Lung (tissue), 12 donors: Measurements from ENCODE around the gene NFATC2. TPM values are rescaled to one million over a fixed set of nuclear protein-coding genes. Genes with fewer than 3 reads are reported as not detected.

ENCODE experiments used
- ATAC-seq: fragments of 200-7000 bp; cut with Tn5 transposase; one replicate; pipeline ENCODE4 v1.9.1; 2020; ENCODE audit warnings: moderate number of reproducible peaks; ENCODE audit not compliant: insufficient read depth, low FRiP score
- DNase-seq, 3 donors: peaks; one replicate each; pipeline ENCODE4 v3.0.0-alpha.2; 2013 to 2017
- H3K27ac ChIP-seq, 2 donors: one replicate each; pipeline ENCODE4 v1.5.1; 2013; ENCODE audit warnings: mild to moderate bottlenecking in 2 of 2, moderate library complexity in 2 of 2, control low read depth in 1 of 2, inconsistent platforms in 1 of 2, low read depth in 1 of 2, low read length in 1 of 2
- H3K27me3 ChIP-seq, 3 donors: one replicate each; pipeline ENCODE4 v1.5.1; 2013; ENCODE audit warnings: low read length in 2 of 3; ENCODE audit not compliant: control insufficient read depth in 3 of 3, insufficient read depth in 3 of 3
- H3K36me3 ChIP-seq, 4 donors: one replicate each; pipeline ENCODE4 v1.5.1; 2013; ENCODE audit warnings: low read length in 4 of 4, mild to moderate bottlenecking in 1 of 4, moderate library complexity in 1 of 4; ENCODE audit not compliant: control insufficient read depth in 4 of 4, insufficient read depth in 4 of 4
- H3K4me1 ChIP-seq, 5 donors: one replicate each; pipeline ENCODE4 v1.5.1; 2013; ENCODE audit warnings: low read length in 5 of 5, mild to moderate bottlenecking in 2 of 5, moderate library complexity in 1 of 5; ENCODE audit not compliant: control insufficient read depth in 5 of 5, insufficient read depth in 5 of 5
- H3K4me3 ChIP-seq: one replicate; pipeline ENCODE4 v1.5.1; 2013; ENCODE audit warnings: mild to moderate bottlenecking, control low read depth, moderate library complexity
- H3K9ac ChIP-seq, 2 donors: one replicate each; pipeline ENCODE4 v1.5.1; 2013; ENCODE audit warnings: low read length in 2 of 2, control low read depth in 1 of 2; ENCODE audit not compliant: insufficient read depth in 1 of 2
- H3K9me3 ChIP-seq, 4 donors: one replicate each; pipeline ENCODE4 v1.5.1; 2013; ENCODE audit warnings: low read length in 3 of 4, mild to moderate bottlenecking in 1 of 4, moderate library complexity in 1 of 4; ENCODE audit not compliant: control insufficient read depth in 4 of 4, insufficient read depth in 3 of 4
- WGBS, 2 donors: extraction: QIAGEN DNeasy Blood & Tissue Kit; methylation state at CpG; one replicate each; pipeline ENCODE4 v1.1.7; 2013; 5-methylcytosine and 5-hydroxymethylcytosine counted together
- polyA plus RNA-seq, 2 donors: library from polyadenylated mRNA; stranded (reverse); fragments of 200-250 nt; gene quantifications; one replicate each; pipeline ENCODE4 v1.2.1, GENCODE V29; 2013
- total RNA-seq, 2 donors: library from RNA; depleted of rRNA in 1 of 2; stranded (reverse); fragments of >200 nt in 1 of 2; gene quantifications; one replicate each; pipeline ENCODE4 v1.2.1, GENCODE V29; 2014 to 2021
- TF ChIP-seq, protein P1 (sequence below): IDR thresholded peaks from 2 replicates; pipeline ENCODE4 v1.5.1; 2012; ENCODE audit warnings: mild to moderate bottlenecking; ENCODE audit errors: control extremely low read depth, extremely low read depth
- donor health status: control.
- donor health status: control.
- donor health status: Bipolar disorder and iron deficiency.
- donor health status: healthy.
- donor health status: DM: yes; HTN: yes; CAD: no.

Gene NFATC2
- total and polyA plus RNA-seq, 4 donors: 1.3 to 8.7 (median 4.7) TPM

DNA sequence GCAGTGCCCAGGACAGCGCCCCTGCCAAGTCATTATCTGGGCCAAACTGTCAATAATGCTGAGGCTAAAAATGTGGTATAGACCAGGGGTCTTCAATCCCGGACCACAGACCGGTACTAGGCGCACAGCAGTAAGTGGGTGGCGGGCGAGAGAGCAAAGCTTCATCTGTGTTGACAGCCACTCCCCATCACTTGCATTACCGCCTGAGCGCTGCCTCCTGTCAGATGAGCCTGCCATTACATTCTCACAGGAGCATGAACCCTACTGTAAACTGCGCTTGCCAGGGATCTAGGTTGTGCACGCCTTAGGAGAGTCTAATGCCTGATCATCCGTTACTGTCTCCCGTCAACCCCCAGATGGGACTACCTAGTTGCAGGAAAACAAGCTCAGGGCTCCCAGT lies 91.0 kb downstream of the NFATC2 start:
- H3K27me3 ChIP-seq: no peaks in the 10 kb centered on the region
- no peaks in the 10 kb centered on the region for H3K9me3 ChIP-seq
- TF ChIP-seq, protein P1, sequence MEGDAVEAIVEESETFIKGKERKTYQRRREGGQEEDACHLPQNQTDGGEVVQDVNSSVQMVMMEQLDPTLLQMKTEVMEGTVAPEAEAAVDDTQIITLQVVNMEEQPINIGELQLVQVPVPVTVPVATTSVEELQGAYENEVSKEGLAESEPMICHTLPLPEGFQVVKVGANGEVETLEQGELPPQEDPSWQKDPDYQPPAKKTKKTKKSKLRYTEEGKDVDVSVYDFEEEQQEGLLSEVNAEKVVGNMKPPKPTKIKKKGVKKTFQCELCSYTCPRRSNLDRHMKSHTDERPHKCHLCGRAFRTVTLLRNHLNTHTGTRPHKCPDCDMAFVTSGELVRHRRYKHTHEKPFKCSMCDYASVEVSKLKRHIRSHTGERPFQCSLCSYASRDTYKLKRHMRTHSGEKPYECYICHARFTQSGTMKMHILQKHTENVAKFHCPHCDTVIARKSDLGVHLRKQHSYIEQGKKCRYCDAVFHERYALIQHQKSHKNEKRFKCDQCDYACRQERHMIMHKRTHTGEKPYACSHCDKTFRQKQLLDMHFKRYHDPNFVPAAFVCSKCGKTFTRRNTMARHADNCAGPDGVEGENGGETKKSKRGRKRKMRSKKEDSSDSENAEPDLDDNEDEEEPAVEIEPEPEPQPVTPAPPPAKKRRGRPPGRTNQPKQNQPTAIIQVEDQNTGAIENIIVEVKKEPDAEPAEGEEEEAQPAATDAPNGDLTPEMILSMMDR: no peak
- WGBS, 2 donors: 95 to 97% methylated on average over 12 of the region's 12 CpGs
- ATAC-seq (no peak), DNase-seq (no peak)
- peaks cover 0 to 12% (median 1%) of the 10 kb centered on the region in 4 donors for H3K36me3 ChIP-seq
- no peak overlapping the region for H3K9ac ChIP-seq
- peaks cover 4 to 19% (median 7%) of the 10 kb centered on the region in 5 donors for H3K4me1 ChIP-seq
- no peak overlapping the region for H3K27ac ChIP-seq
- H3K4me3 ChIP-seq: no peak overlapping the region

DNA sequence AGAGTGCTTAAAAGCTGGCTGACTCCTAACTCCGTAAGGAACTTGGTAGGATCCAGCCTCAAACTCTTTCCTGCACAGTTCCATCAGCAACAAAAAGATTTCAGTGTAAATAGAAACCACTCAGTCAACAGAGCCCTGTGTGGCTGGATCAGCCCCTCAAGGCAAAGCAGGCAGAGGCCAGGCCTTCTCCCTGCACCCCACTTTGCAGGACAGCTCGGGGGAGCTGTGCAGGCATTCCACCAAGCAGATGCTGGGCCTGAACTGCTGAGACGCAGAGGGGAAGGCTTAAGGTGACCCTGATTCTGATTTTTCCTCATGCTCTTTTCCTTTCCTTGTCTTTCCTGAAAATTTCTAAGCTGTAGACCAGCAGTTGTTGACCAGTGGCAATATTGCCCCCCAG lies 91.5 kb downstream of the NFATC2 start:
- no peak for ATAC-seq
- H3K27me3 ChIP-seq: no peaks in the 10 kb centered on the region
- TF ChIP-seq, protein P1: no peak
- H3K36me3 ChIP-seq: peaks cover 0 to 12% (median 1%) of the 10 kb centered on the region in 4 donors
- H3K9me3 ChIP-seq: no peaks in the 10 kb centered on the region
- WGBS, 2 donors: 87 to 92% methylated on average over 3 of the region's 3 CpGs
- peaks cover under 1 to 17% (median 3%) of the 10 kb centered on the region in 5 donors for H3K4me1 ChIP-seq
- no peak overlapping the region for H3K27ac ChIP-seq
- H3K9ac ChIP-seq: no peak overlapping the region
- no peak for DNase-seq
- no peak overlapping the region for H3K4me3 ChIP-seq

DNA sequence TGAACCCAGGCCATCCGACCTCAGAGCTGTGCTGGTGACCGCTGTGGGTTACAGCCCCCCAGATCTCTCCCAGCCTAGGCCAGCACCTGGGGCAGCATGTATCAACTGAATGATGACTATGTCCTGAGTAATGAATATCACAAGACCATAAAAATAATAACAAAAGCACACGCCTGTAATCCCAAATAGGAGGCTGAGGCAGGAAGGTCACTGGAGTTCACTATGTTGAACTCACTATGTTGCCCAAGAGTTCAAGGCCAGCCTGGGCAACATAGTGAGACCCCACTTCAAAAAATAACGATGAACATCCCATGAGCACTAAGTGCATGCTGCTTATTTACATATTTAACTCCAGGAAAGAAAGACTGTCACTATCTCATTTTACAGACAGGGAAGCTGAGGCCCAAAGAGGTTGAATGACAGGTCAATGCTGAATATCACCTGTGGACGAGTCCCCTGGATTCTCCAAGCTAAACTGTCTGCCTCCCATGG lies 92.3 kb downstream of the NFATC2 start:
- Histone ChIP-seq H3K27ac (no peak overlapping the region), H3K9ac (no peak overlapping the region), H3K4me1 (peaks cover 0 to 17% (median 3%) of the 10 kb centered on the region in 5 donors), H3K27me3 (no peaks in the 10 kb centered on the region), H3K9me3 (no peaks in the 10 kb centered on the region), H3K4me3 (no peak overlapping the region), H3K36me3 (peaks cover 0 to 12% (median 1%) of the 10 kb centered on the region in 4 donors)
- WGBS, 2 donors: 92 to 94% methylated on average over 5 of the region's 5 CpGs
- TF ChIP-seq, protein P1: no peak
- DNase-seq (no peak), ATAC-seq (no peak)
